Panc1 (cell line): Measurements from ENCODE around the gene ELOB. TPM values are rescaled to one million over a fixed set of nuclear protein-coding genes. Genes with fewer than 3 reads are reported as not detected.

Experiments
- ATAC-seq: fragments of 200-7000 bp; cut with Tn5 transposase; 2 replicates; pipeline ENCODE4 v1.9.1; 2020; ENCODE audit warnings: mild to moderate bottlenecking, moderate library complexity
- BruUV-seq: library from RNA; stranded (reverse); fragments of 400-500 nt; replicated peaks from 2 replicates; lab custom pipeline; 2021; lab: Mats Ljungman, UMichigan
- CTCF ChIA-PET: fragments of 300-600 bp; sonication (Branson Sonifier 250); formaldehyde crosslinking; loops from one replicate; lab custom pipeline; 2022; ENCODE audit warnings: antibody characterized with exemption; lab: Charles Lee
- POLR2A ChIA-PET: fragments of 300-600 bp; sonication (Branson Sonifier 250); formaldehyde crosslinking; loops from one replicate; lab custom pipeline; 2022; ENCODE audit warnings: antibody characterized with exemption; lab: Charles Lee
- DNase-seq: peaks from one replicate; pipeline ENCODE4 v3.0.0-alpha.2; 2010; ENCODE audit warnings: low read depth, low spot score
- H3K27ac ChIP-seq: 2 replicates; pipeline ENCODE4 v1.5.1; 2011; ENCODE audit warnings: mild to moderate bottlenecking, low read length, inconsistent platforms
- H3K27me3 ChIP-seq: fragments of 200-500 bp; sonication (Bioruptor generic); 2 replicates; pipeline ENCODE4 v1.6.0; 2014; ENCODE audit warnings: low read length, inconsistent platforms; ENCODE audit not compliant: control insufficient read depth, insufficient read depth
- H3K36me3 ChIP-seq: fragments of 200-500 bp; sonication (Bioruptor generic); 2 replicates; pipeline ENCODE4 v1.5.1; 2014; ENCODE audit warnings: inconsistent platforms, mild to moderate bottlenecking, low read length, moderate library complexity; ENCODE audit not compliant: control insufficient read depth, insufficient read depth
- H3K4me1 ChIP-seq: 2 replicates; pipeline ENCODE4 v1.5.1; 2011; ENCODE audit warnings: inconsistent platforms, mild to moderate bottlenecking, low read length, moderate library complexity; ENCODE audit not compliant: control insufficient read depth, insufficient read depth
- H3K4me3 ChIP-seq, 2 experiments: 2 replicates each; pipeline ENCODE4 v1.5.1; 2011 to 2012; ENCODE audit warnings: low read depth in 2 of 2, low read length in 2 of 2, mild to moderate bottlenecking in 2 of 2, inconsistent platforms in 1 of 2, moderate library complexity in 1 of 2
- H3K9me3 ChIP-seq: fragments of 200-500 bp; sonication (Bioruptor generic); 2 replicates; pipeline ENCODE4 v1.5.1; 2014; ENCODE audit warnings: low read depth, mild to moderate bottlenecking, inconsistent platforms, low read length, moderate library complexity; ENCODE audit not compliant: control insufficient read depth, insufficient read depth
- POLR2AphosphoS5 ChIP-seq: IDR thresholded peaks from 2 replicates; pipeline ENCODE4 v1.6.1; 2012; ENCODE audit warnings: mild to moderate bottlenecking, low read depth, low read length, moderate library complexity
- SIN3A ChIP-seq: IDR thresholded peaks from 2 replicates; pipeline ENCODE4 v1.6.1; 2012; ENCODE audit warnings: low read depth, mild to moderate bottlenecking, low read length, moderate library complexity, borderline replicate concordance; ENCODE audit not compliant: insufficient read depth
- TCF7L2 ChIP-seq: IDR thresholded peaks from 2 replicates; pipeline ENCODE4 v1.6.1; 2011; ENCODE audit warnings: mild to moderate bottlenecking, low read depth, low read length, inconsistent platforms
- in situ Hi-C: cut with HindIII; loops from 2 replicates; pipeline ENCODE4 v1.10.0; 2016; ENCODE audit warnings: low sequenced_read_pairs, low pct_unique_long_range_greater_than_20kb
- intact Hi-C: fragments of 100-400 bp; cut with micrococcal nuclease; formaldehyde crosslinking; loops from one replicate; pipeline ENCODE4 v1.10.0; 2022; ENCODE audit not compliant: unreplicated experiment
- total RNA-seq: library from RNA; stranded (reverse); gene quantifications from one replicate; pipeline ENCODE4 v1.2.1, GENCODE V29; 2021; ENCODE audit not compliant: unreplicated experiment
- TF ChIP-seq, protein P1 (sequence below): fragments of 450-650 bp; IDR thresholded peaks from 2 replicates; pipeline ENCODE4 v1.5.1; 2017; ENCODE audit warnings: mild to moderate bottlenecking
- TF ChIP-seq, protein P2 (sequence below), 2 experiments: IDR thresholded peaks; 2 replicates each; pipeline ENCODE4 v1.6.1; 2011 to 2012; ENCODE audit warnings: low read depth in 2 of 2, control low read depth in 1 of 2, low read length in 1 of 2, mild to moderate bottlenecking in 1 of 2, moderate library complexity in 1 of 2; ENCODE audit not compliant: insufficient read depth in 1 of 2

Gene ELOB
- total RNA-seq, 1 experiment from 2014 or later: 642 TPM

- ChIA-PET POLR2A (no interaction called here), CTCF (no interaction called here)
- BruUV-seq: no TSS peak
These were observed 39.1 kb downstream of the ELOB start for GRCh38 chr16:2737895-2738418.

GRCh38 chr16:2737238-2737605, 39.9 kb downstream of the ELOB start:
- Histone ChIP-seq H3K9me3 (no peaks in the 10 kb centered on the region), H3K36me3 (no peaks in the 10 kb centered on the region), H3K4me1 (peaks cover 6% of the 10 kb centered on the region), H3K27me3 (no peaks in the 10 kb centered on the region), H3K4me3 (no peak overlapping the region), H3K27ac (no peak overlapping the region)
- ATAC-seq: no peak
- BruUV-seq: no TSS peak
- CTCF ChIA-PET: no interaction called here
- TF ChIP-seq, protein P1, sequence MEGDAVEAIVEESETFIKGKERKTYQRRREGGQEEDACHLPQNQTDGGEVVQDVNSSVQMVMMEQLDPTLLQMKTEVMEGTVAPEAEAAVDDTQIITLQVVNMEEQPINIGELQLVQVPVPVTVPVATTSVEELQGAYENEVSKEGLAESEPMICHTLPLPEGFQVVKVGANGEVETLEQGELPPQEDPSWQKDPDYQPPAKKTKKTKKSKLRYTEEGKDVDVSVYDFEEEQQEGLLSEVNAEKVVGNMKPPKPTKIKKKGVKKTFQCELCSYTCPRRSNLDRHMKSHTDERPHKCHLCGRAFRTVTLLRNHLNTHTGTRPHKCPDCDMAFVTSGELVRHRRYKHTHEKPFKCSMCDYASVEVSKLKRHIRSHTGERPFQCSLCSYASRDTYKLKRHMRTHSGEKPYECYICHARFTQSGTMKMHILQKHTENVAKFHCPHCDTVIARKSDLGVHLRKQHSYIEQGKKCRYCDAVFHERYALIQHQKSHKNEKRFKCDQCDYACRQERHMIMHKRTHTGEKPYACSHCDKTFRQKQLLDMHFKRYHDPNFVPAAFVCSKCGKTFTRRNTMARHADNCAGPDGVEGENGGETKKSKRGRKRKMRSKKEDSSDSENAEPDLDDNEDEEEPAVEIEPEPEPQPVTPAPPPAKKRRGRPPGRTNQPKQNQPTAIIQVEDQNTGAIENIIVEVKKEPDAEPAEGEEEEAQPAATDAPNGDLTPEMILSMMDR: no peak
- no peak for TF ChIP-seq SIN3A
- TF ChIP-seq POLR2AphosphoS5: no peak
- TF ChIP-seq, protein P2, sequence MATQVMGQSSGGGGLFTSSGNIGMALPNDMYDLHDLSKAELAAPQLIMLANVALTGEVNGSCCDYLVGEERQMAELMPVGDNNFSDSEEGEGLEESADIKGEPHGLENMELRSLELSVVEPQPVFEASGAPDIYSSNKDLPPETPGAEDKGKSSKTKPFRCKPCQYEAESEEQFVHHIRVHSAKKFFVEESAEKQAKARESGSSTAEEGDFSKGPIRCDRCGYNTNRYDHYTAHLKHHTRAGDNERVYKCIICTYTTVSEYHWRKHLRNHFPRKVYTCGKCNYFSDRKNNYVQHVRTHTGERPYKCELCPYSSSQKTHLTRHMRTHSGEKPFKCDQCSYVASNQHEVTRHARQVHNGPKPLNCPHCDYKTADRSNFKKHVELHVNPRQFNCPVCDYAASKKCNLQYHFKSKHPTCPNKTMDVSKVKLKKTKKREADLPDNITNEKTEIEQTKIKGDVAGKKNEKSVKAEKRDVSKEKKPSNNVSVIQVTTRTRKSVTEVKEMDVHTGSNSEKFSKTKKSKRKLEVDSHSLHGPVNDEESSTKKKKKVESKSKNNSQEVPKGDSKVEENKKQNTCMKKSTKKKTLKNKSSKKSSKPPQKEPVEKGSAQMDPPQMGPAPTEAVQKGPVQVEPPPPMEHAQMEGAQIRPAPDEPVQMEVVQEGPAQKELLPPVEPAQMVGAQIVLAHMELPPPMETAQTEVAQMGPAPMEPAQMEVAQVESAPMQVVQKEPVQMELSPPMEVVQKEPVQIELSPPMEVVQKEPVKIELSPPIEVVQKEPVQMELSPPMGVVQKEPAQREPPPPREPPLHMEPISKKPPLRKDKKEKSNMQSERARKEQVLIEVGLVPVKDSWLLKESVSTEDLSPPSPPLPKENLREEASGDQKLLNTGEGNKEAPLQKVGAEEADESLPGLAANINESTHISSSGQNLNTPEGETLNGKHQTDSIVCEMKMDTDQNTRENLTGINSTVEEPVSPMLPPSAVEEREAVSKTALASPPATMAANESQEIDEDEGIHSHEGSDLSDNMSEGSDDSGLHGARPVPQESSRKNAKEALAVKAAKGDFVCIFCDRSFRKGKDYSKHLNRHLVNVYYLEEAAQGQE (IDR thresholded peaks at IDR 0.05; ENCODE audit: insufficient read depth in 1 of 2, low read depth in 2 of 2, low read length in 1 of 2): no peak
- TF ChIP-seq TCF7L2: no peak
- in situ Hi-C loops (no loop called here), intact Hi-C loops (no loop called here)
- POLR2A ChIA-PET: no interaction called here
- no peak for DNase-seq

More at GRCh38 chr16:2737895-2738418, 39.1 kb downstream of the ELOB start:
- DNase-seq (no peak), ATAC-seq (no peak)
- Histone ChIP-seq H3K4me1 (peaks cover 6% of the 10 kb centered on the region), H3K4me3 (no peak overlapping the region), H3K36me3 (no peaks in the 10 kb centered on the region), H3K27ac (no peak overlapping the region), H3K9me3 (no peaks in the 10 kb centered on the region), H3K27me3 (no peaks in the 10 kb centered on the region)
- in situ Hi-C loops (no loop called here), intact Hi-C loops (no loop called here)
- TF ChIP-seq, protein P1: no peak
- no peak for TF ChIP-seq SIN3A
- TF ChIP-seq POLR2AphosphoS5: no peak
- TF ChIP-seq, protein P2 (IDR thresholded peaks at IDR 0.05; ENCODE audit: insufficient read depth in 1 of 2, low read depth in 2 of 2, low read length in 1 of 2): no peak
